SK-N-MC (cell line): ENCODE measurements around the gene SFPQ.
"Not testable (repeated sequence)": the region's sequence is repeated elsewhere in the genome, so short reads cannot be mapped to it uniquely, and the experiment has no call there.

Experiments used
- EZH2 ChIP-seq: fragments of 200-600 bp; sonication (generic); IDR thresholded peaks from one replicate; pipeline ENCODE4 v1.6.1; 2017; ENCODE audit warnings: antibody characterized with exemption
- FOXP2 ChIP-seq: optimal IDR thresholded peaks from 2 replicates; pipeline ENCODE3; 2011; ENCODE audit warnings: mild to moderate bottlenecking, moderate library complexity; ENCODE audit not compliant: insufficient read depth; ENCODE audit errors: extremely low read length, control extremely low read depth
- POLR2AphosphoS5 ChIP-seq: IDR thresholded peaks from 2 replicates; pipeline ENCODE4 v1.6.1; 2012; ENCODE audit warnings: mild to moderate bottlenecking, low read depth, low read length, borderline replicate concordance

- not testable (repeated sequence) for TF ChIP-seq POLR2AphosphoS5, EZH2, FOXP2
Observed at GRCh38 chr1:35142294-35142693, 50.7 kb downstream of the SFPQ start.
